ENCODE measurements around the gene TDRD3.
A peak's percentile ranks its signal among the peaks of the same experiment; 100 is the strongest.

The TDRD3 gene

GRCh38 chr13:60575142-60575541, 178.1 kb downstream of the TDRD3 start:
- H3K4me3 ChIP-seq (ENCODE audit: control insufficient read depth, low read depth, low read length) = no peak overlapping the region
- DNase-seq (ENCODE audit: low read depth) = no peak
- no peak for TF ChIP-seq CTCF (IDR thresholded peaks at IDR 0.05; ENCODE audit: control insufficient read depth, insufficient read depth, low read depth, low read length, missing control alignments)

GRCh38 chr13:60577761-60578160, 180.7 kb downstream of the TDRD3 start:
- no peak for TF ChIP-seq CTCF (IDR thresholded peaks at IDR 0.05; ENCODE audit: control insufficient read depth, insufficient read depth, low read depth, low read length, missing control alignments)
- H3K4me3 ChIP-seq (ENCODE audit: control insufficient read depth, low read depth, low read length) = no peak overlapping the region
- no peak for DNase-seq (ENCODE audit: low read depth)

- peak; percentile 70 for DNase-seq (ENCODE audit: low read depth)
- peak overlapping the region; percentile 3 for H3K4me3 ChIP-seq (ENCODE audit: control insufficient read depth, low read depth, low read length)
- peak; percentile 53 for TF ChIP-seq CTCF (IDR thresholded peaks at IDR 0.05; ENCODE audit: control insufficient read depth, insufficient read depth, low read depth, low read length, missing control alignments)
These were observed 186.3 kb downstream of the TDRD3 start for GRCh38 chr13:60583196-60583888.

- no peak for TF ChIP-seq CTCF (IDR thresholded peaks at IDR 0.05; ENCODE audit: control insufficient read depth, insufficient read depth, low read depth, low read length, missing control alignments)
- peak; percentile 73 for DNase-seq (ENCODE audit: low read depth)
These were observed 187.1 kb downstream of the TDRD3 start for GRCh38 chr13:60583911-60584753.

GRCh38 chr13:60584976-60585375, 188.0 kb downstream of the TDRD3 start:
- TF ChIP-seq CTCF (IDR thresholded peaks at IDR 0.05; ENCODE audit: control insufficient read depth, insufficient read depth, low read depth, low read length, missing control alignments) = no peak
- no peak overlapping the region for H3K4me3 ChIP-seq (ENCODE audit: control insufficient read depth, low read depth, low read length)
- DNase-seq (ENCODE audit: low read depth) = no peak

More at GRCh38 chr13:60583911-60584753, 187.1 kb downstream of the TDRD3 start:
- H3K4me3 ChIP-seq (ENCODE audit: control insufficient read depth, low read depth, low read length) = peak overlapping the region; percentile 2; the same call in 1 of the 2 replicates

GRCh38 chr13:60590800-60591747, 194.1 kb downstream of the TDRD3 start:
- TF ChIP-seq CTCF (IDR thresholded peaks at IDR 0.05; ENCODE audit: control insufficient read depth, insufficient read depth, low read depth, low read length, missing control alignments) = no peak
- DNase-seq (ENCODE audit: low read depth) = peak; percentile 53
- no peak overlapping the region for H3K4me3 ChIP-seq (ENCODE audit: control insufficient read depth, low read depth, low read length)

All from AG09309 (cell line).